HG03108 (cell line): ENCODE data around the gene TRIM17.

Experiments
- ATAC-seq: cut with Tn5 transposase; IDR thresholded peaks from one replicate; pipeline ENCODE4 v1.9.1; 2021; ENCODE audit warnings: moderate library complexity; ENCODE audit not compliant: unreplicated experiment

Gene TRIM17

GRCh38 chr1:228404107-228404720, 12.4 kb downstream of the TRIM17 start:
- no peak for ATAC-seq

GRCh38 chr1:228403231-228403631, 13.4 kb downstream of the TRIM17 start:
- ATAC-seq, result no peak

GRCh38 chr1:228402641-228403025, 14.0 kb downstream of the TRIM17 start:
- no peak for ATAC-seq

- no peak for ATAC-seq
These were observed 14.7 kb downstream of the TRIM17 start for GRCh38 chr1:228401782-228402640.

GRCh38 chr1:228400692-228401454, 15.8 kb downstream of the TRIM17 start:
- ATAC-seq, result no peak

GRCh38 chr1:228400237-228400651, 16.4 kb downstream of the TRIM17 start:
- no peak for ATAC-seq

GRCh38 chr1:228399531-228400236, 17.0 kb downstream of the TRIM17 start:
- ATAC-seq, result no peak

- ATAC-seq, result no peak
These were observed 17.8 kb downstream of the TRIM17 start for GRCh38 chr1:228398741-228399461.

- ATAC-seq, result no peak
These were observed 18.7 kb downstream of the TRIM17 start for GRCh38 chr1:228397966-228398365.

GRCh38 chr1:228396770-228397662, 19.6 kb downstream of the TRIM17 start:
- ATAC-seq, result no peak

GRCh38 chr1:228394571-228395394, 21.9 kb downstream of the TRIM17 start:
- ATAC-seq, result no peak

- ATAC-seq, result no peak
These were observed 22.7 kb downstream of the TRIM17 start for GRCh38 chr1:228393811-228394570.

GRCh38 chr1:228393268-228393701, 23.4 kb downstream of the TRIM17 start:
- no peak for ATAC-seq

GRCh38 chr1:228392111-228392936, 24.3 kb downstream of the TRIM17 start:
- ATAC-seq, result no peak

- no peak for ATAC-seq
These were observed 25.1 kb downstream of the TRIM17 start for GRCh38 chr1:228391411-228392020.

GRCh38 chr1:228390649-228391048, 26.0 kb downstream of the TRIM17 start:
- ATAC-seq, result no peak
